Tibial nerve (tissue), 4 donors: ENCODE data around the gene DYRK1A. TPM values are rescaled to one million over a fixed set of nuclear protein-coding genes. Genes with fewer than 3 reads are reported as not detected.

Experiments
- DNase-seq, 2 donors: peaks; one replicate each; pipeline ENCODE4 v3.0.0-alpha.2; 2019; ENCODE audit warnings: low spot score in 2 of 2
- H3K27ac ChIP-seq, 4 donors: fragments of 200-600 bp; sonication (generic) in 3 of 4; one replicate each; pipeline ENCODE4 v1.5.1; 2017 to 2019; ENCODE audit warnings: mild to moderate bottlenecking in 1 of 4
- H3K27me3 ChIP-seq, 2 donors: fragments of 200-600 bp; sonication (generic) in 1 of 2; one replicate each; pipeline versions ENCODE4 v1.5.1 to v1.6.0; 2017 to 2019
- H3K36me3 ChIP-seq, 3 donors: fragments of 200-600 bp; sonication (generic); one replicate each; pipeline ENCODE4 v1.5.1; 2018 to 2019
- H3K4me1 ChIP-seq, 4 donors: fragments of 200-600 bp; sonication (generic) in 3 of 4; one replicate each; pipeline ENCODE4 v1.5.1; 2017 to 2019
- H3K4me3 ChIP-seq, 4 donors: fragments of 200-600 bp; sonication (generic) in 3 of 4; one replicate each; pipeline ENCODE4 v1.5.1; 2017 to 2019; ENCODE audit warnings: mild to moderate bottlenecking in 1 of 4, moderate library complexity in 1 of 4
- H3K9me3 ChIP-seq, 4 donors: fragments of 200-600 bp; sonication (generic) in 3 of 4; one replicate each; pipeline ENCODE4 v1.5.1; 2017 to 2019
- EP300 ChIP-seq, 2 donors: sonication (generic); formaldehyde crosslinking; IDR thresholded peaks; one replicate each; pipeline ENCODE4 v1.6.1; 2017; ENCODE audit warnings: antibody characterized with exemption in 2 of 2, mild to moderate bottlenecking in 1 of 2
- POLR2A ChIP-seq, 2 donors: fragments of 450-650 bp; IDR thresholded peaks; one replicate each; pipeline ENCODE4 v1.6.1; 2017; ENCODE audit warnings: antibody characterized with exemption in 2 of 2, mild to moderate bottlenecking in 2 of 2, moderate library complexity in 2 of 2
- WGBS, 2 donors: methylation state at CpG; one replicate each; pipeline ENCODE4 v1.1.5; 2018; 5-methylcytosine and 5-hydroxymethylcytosine counted together
- total RNA-seq, 4 donors: library from RNA; depleted of rRNA; stranded (reverse); fragments of >200 nt; gene quantifications; one replicate each; pipeline ENCODE4 v1.1.0, GENCODE V29; 2016
- TF ChIP-seq, protein P1 (sequence below), 5 experiments: fragments of 200-600 bp in 3 of 5; fragments of 450-650 bp in 2 of 5; sonication (generic) in 3 of 5; IDR thresholded peaks; one replicate each; pipeline ENCODE4 v1.5.1; 2016 to 2019; ENCODE audit warnings: antibody characterized with exemption in 5 of 5, mild to moderate bottlenecking in 3 of 5, moderate library complexity in 2 of 5

DYRK1A gene
- total RNA-seq, 4 donors from 2014 or later: 65.8 to 81.6 (median 68.2) TPM

DNA sequence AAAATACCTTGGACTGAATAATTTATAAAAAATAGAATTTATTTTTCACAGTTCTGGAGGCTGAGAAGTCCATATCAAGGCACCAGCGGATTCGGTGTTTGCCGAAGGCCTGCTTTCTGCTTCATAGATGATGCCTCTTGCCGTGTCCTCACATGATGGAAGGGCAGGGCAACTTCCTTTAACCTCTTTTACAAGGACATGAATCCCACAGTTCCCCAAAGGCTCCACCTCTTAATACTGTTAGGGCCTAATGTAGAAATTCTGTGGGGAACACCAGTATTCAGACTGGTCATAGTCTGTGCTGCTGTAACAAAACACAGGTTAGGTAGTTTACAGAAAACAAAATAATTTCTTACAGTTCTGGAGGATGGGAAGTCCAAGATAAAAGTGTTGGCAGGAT is 25.9 kb downstream of the DYRK1A start:
- WGBS, 2 donors: 88 to 91% methylated on average over 4 of the region's 4 CpGs
- Histone ChIP-seq H3K4me1 (peaks cover 0 to 92% (median 36%) of the 10 kb centered on the region in 4 donors), H3K27ac (no peak overlapping the region), H3K36me3 (no peaks in the 10 kb centered on the region), H3K9me3 (no peaks in the 10 kb centered on the region), H3K27me3 (no peaks in the 10 kb centered on the region), H3K4me3 (no peak overlapping the region)
- TF ChIP-seq, protein P1, sequence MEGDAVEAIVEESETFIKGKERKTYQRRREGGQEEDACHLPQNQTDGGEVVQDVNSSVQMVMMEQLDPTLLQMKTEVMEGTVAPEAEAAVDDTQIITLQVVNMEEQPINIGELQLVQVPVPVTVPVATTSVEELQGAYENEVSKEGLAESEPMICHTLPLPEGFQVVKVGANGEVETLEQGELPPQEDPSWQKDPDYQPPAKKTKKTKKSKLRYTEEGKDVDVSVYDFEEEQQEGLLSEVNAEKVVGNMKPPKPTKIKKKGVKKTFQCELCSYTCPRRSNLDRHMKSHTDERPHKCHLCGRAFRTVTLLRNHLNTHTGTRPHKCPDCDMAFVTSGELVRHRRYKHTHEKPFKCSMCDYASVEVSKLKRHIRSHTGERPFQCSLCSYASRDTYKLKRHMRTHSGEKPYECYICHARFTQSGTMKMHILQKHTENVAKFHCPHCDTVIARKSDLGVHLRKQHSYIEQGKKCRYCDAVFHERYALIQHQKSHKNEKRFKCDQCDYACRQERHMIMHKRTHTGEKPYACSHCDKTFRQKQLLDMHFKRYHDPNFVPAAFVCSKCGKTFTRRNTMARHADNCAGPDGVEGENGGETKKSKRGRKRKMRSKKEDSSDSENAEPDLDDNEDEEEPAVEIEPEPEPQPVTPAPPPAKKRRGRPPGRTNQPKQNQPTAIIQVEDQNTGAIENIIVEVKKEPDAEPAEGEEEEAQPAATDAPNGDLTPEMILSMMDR (IDR thresholded peaks at IDR 0.05): no peak
- no peak for TF ChIP-seq POLR2A (IDR thresholded peaks at IDR 0.05)
- TF ChIP-seq EP300 (IDR thresholded peaks at IDR 0.05): no peak
- DNase-seq: no peak

DNA sequence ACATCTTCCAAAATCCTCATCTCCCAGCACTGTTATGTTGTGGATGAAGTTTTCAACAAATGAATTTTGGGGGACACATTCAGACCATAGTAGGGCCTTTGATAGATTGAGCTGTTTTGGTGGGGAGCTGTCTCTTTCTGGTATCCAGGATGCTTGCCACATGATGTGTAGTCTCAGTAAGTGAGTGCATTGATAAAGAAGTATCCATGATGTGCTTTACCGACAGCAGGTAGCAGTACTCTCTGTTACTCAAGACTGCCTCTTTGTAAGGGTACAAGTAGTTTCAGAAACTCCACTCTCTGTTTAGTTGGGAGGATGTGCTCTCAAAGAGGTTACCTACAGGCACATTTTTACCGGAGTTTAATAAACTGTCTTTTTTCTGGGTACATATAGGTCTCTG is 26.5 kb downstream of the DYRK1A start:
- TF ChIP-seq, protein P1 (IDR thresholded peaks at IDR 0.05): no peak
- no peak for TF ChIP-seq EP300 (IDR thresholded peaks at IDR 0.05)
- no peak for TF ChIP-seq POLR2A (IDR thresholded peaks at IDR 0.05)
- Histone ChIP-seq H3K4me1 (peaks cover 0 to 93% (median 32%) of the 10 kb centered on the region in 4 donors), H3K27me3 (no peaks in the 10 kb centered on the region), H3K4me3 (no peak overlapping the region), H3K27ac (no peak overlapping the region), H3K36me3 (no peaks in the 10 kb centered on the region), H3K9me3 (no peaks in the 10 kb centered on the region)
- 93% methylated on average over 2 of the region's 2 CpGs for WGBS, 2 donors
- DNase-seq: no peak

DNA sequence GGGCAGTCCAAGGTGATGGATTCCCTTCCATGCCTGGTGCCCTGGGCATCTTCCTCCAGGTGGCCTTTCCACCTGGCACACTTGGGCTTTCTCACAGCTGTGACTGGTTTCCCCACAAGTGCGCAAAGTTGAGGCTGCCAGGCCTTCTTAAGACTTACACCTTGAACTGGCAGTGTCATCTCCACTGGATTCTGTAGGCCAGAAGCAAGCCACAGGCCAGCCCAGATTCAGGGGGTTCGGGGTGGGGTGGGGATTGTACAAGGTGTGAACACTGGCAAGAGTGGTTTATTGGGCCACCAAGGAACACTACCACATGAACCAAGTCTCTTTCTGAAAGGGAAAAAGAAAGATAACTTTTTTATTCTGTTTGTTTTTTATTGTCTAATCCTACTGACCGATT is 27.2 kb downstream of the DYRK1A start:
- Histone ChIP-seq H3K27me3 (no peaks in the 10 kb centered on the region), H3K9me3 (no peaks in the 10 kb centered on the region), H3K27ac (no peak overlapping the region), H3K36me3 (no peaks in the 10 kb centered on the region), H3K4me1 (peaks cover 0 to 93% (median 25%) of the 10 kb centered on the region in 4 donors), H3K4me3 (no peak overlapping the region)
- DNase-seq: no peak
- TF ChIP-seq EP300 (IDR thresholded peaks at IDR 0.05) (no peak), POLR2A (IDR thresholded peaks at IDR 0.05) (no peak)
- TF ChIP-seq, protein P1 (IDR thresholded peaks at IDR 0.05): no peak
- WGBS, 2 donors: 88 to 94% methylated on average over 3 of the region's 3 CpGs

DNA sequence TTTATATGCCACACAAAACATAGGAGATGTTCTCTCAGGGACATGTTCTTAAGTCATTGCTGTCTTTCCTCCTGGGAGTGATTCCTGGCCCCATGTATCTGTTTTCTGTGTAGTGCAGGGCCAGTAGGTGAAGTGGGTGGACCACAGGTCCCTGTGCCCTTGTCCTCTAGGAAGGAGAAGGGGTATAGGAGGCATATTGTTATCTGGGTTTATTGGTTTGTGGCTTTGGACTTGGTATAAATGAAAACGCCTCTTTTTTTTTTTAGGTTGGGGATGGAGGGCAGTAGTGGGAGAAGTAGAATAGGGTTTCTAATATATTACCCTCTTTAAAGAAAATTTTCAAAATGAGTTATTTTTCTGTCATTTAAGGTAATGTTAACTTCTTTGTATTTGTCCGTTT is 29.4 kb downstream of the DYRK1A start:
- Histone ChIP-seq H3K9me3 (peaks cover 0 to 3% (median 0%) of the 10 kb centered on the region in 4 donors), H3K27ac (no peak overlapping the region), H3K27me3 (no peaks in the 10 kb centered on the region), H3K36me3 (no peaks in the 10 kb centered on the region), H3K4me1 (peaks cover 4 to 90% (median 20%) of the 10 kb centered on the region in 4 donors), H3K4me3 (no peak overlapping the region)
- TF ChIP-seq POLR2A (IDR thresholded peaks at IDR 0.05) (no peak), EP300 (IDR thresholded peaks at IDR 0.05) (no peak)
- TF ChIP-seq, protein P1 (IDR thresholded peaks at IDR 0.05): no peak
- WGBS, 2 donors: 75 to 78% methylated on average over 2 of the region's 2 CpGs
- no peak for DNase-seq

DNA sequence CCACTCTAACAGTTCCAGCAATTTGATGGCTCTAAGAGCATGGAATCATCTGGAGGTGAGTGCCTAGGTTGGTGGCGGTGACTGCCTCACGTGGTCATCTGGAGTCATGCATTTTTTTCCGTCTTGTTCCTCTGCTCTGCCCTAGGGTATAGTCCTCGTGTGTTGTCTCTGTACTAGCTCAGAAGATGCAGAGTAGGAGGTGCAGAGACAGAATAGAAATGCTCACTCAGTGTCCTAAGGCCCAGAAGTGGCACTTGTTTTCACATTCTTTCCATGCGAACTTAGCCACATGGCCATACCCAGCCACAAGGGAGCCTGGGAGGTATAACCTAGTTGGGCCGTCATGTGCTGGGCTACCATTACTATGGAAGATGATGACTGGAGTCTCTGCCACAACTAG is 30.3 kb downstream of the DYRK1A start:
- Histone ChIP-seq H3K36me3 (no peaks in the 10 kb centered on the region), H3K4me1 (peaks cover 4 to 82% (median 14%) of the 10 kb centered on the region in 4 donors)
- WGBS, 2 donors: 71 to 85% methylated on average over 6 of the region's 6 CpGs

More for the DNA sequence above, 30.3 kb downstream of the DYRK1A start:
- Histone ChIP-seq H3K9me3 (peaks cover 0 to 12% (median under 1%) of the 10 kb centered on the region in 4 donors), H3K27ac (no peak overlapping the region), H3K27me3 (no peaks in the 10 kb centered on the region), H3K4me3 (no peak overlapping the region)
- TF ChIP-seq, protein P1 (IDR thresholded peaks at IDR 0.05): no peak
- no peak for TF ChIP-seq POLR2A (IDR thresholded peaks at IDR 0.05)
- DNase-seq: no peak
